ENCODE measurements around the gene GPR148. TPM values are rescaled to one million over a fixed set of nuclear protein-coding genes. Genes with fewer than 3 reads are reported as not detected.

Gene GPR148
- total and polyA plus RNA-seq, 2 of the 8 experiments (the other 6 are each of a cell fraction or from before 2014, with no cell fraction given): 0.05 TPM; not detected in 1

- TF ChIP-seq TBP (IDR thresholded peaks at IDR 0.05; ENCODE audit: low read depth, low read length) (no peak), SP2 (IDR thresholded peaks at IDR 0.05; ENCODE audit: low read length) (no peak), ASH2L (IDR thresholded peaks at IDR 0.05; ENCODE audit: low read length) (no peak)
These were observed 7.6 kb downstream of the GPR148 start (continued) for GRCh38 chr2:130736487-130736886.

Data from H1 (cell line).